KMS-11 (cell line): Measurements from ENCODE around the gene MS4A12.

Source experiments
- H2AFZ ChIP-seq: fragments of 200-600 bp; sonication (generic); 2 replicates; pipeline ENCODE4 v1.6.1; 2016; ENCODE audit warnings: antibody characterized with exemption, mixed run types, low read depth
- H3K27ac ChIP-seq: fragments of 200-600 bp; sonication (generic); 2 replicates; pipeline ENCODE4 v1.6.1; 2016; ENCODE audit warnings: mild to moderate bottlenecking, mixed run types
- H3K27me3 ChIP-seq: fragments of 200-600 bp; sonication (generic); 2 replicates; pipeline ENCODE4 v1.6.1; 2017; ENCODE audit warnings: mild to moderate bottlenecking, low read depth, mixed run types, moderate library complexity; ENCODE audit not compliant: insufficient read depth
- H3K36me3 ChIP-seq: fragments of 200-600 bp; sonication (generic); 2 replicates; pipeline ENCODE4 v1.6.1; 2017; ENCODE audit warnings: mild to moderate bottlenecking, mixed run types; ENCODE audit not compliant: insufficient read depth
- H3K4me1 ChIP-seq: fragments of 200-600 bp; sonication (generic); 2 replicates; pipeline ENCODE4 v1.6.1; 2016; ENCODE audit warnings: mild to moderate bottlenecking, low read depth, mixed run types; ENCODE audit not compliant: poor library complexity, severe bottlenecking
- H3K4me2 ChIP-seq: fragments of 200-600 bp; sonication (generic); 2 replicates; pipeline ENCODE4 v1.7.0; 2016; ENCODE audit warnings: mild to moderate bottlenecking, mixed run types
- H3K4me3 ChIP-seq: fragments of 200-600 bp; sonication (generic); IDR thresholded peaks from 2 replicates; pipeline ENCODE4 v1.6.1; 2017; ENCODE audit warnings: low read depth, low read length, mixed read lengths; ENCODE audit not compliant: insufficient read depth
- H3K79me2 ChIP-seq: fragments of 200-600 bp; sonication (generic); 2 replicates; pipeline ENCODE4 v1.6.1; 2016; ENCODE audit warnings: low read depth, mixed run types; ENCODE audit not compliant: insufficient read depth
- H3K9ac ChIP-seq: fragments of 200-600 bp; sonication (generic); 2 replicates; pipeline ENCODE4 v1.6.1; 2016; ENCODE audit warnings: mild to moderate bottlenecking, mixed run types
- H4K20me1 ChIP-seq: fragments of 200-600 bp; sonication (generic); 2 replicates; pipeline ENCODE4 v1.6.1; 2016; ENCODE audit warnings: mild to moderate bottlenecking, mixed run types; ENCODE audit not compliant: insufficient read depth
- TF ChIP-seq, protein P1 (sequence below): fragments of 200-600 bp; sonication (generic); conservative IDR thresholded peaks from 2 replicates; pipeline ENCODE4 v1.6.1; 2017; ENCODE audit warnings: low read depth, mild to moderate bottlenecking, antibody characterized with exemption, low read length, moderate library complexity, mixed read lengths

The MS4A12 gene

DNA sequence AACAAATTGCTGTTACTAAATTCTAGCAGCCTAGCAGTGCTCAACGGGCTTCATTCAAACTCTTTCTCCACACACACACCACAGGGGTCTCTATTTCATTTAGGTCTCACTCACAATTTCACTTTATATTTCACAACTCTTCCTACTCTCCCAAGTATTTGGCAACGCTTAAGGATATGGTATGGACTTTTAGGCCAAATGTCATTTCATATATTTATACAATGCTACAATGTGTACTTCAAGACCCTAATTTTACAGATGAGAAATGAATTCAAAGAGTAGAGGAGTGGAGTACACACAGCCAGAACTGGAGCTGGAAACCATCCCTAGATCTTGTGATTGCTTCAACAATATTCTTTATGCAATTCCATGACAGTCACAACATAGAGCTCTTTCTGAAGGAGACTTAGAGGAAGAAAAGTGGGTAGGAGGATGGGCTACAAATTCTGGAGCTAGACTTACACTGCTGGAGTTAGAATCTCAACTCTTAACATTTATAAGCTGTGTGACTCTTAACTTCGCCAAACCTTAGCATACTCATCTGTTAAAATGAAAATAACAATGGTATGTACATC lies 20.2 kb downstream of the MS4A12 start:
- no peaks in the 10 kb centered on the region for H3K79me2 ChIP-seq
- no peaks in the 10 kb centered on the region for H3K27me3 ChIP-seq
- no peak overlapping the region for H3K4me3 ChIP-seq
- no peaks in the 10 kb centered on the region for H4K20me1 ChIP-seq
- H3K4me2 ChIP-seq: no peak overlapping the region
- H3K9ac ChIP-seq: no peak overlapping the region
- H3K36me3 ChIP-seq: no peaks in the 10 kb centered on the region
- TF ChIP-seq, protein P1, sequence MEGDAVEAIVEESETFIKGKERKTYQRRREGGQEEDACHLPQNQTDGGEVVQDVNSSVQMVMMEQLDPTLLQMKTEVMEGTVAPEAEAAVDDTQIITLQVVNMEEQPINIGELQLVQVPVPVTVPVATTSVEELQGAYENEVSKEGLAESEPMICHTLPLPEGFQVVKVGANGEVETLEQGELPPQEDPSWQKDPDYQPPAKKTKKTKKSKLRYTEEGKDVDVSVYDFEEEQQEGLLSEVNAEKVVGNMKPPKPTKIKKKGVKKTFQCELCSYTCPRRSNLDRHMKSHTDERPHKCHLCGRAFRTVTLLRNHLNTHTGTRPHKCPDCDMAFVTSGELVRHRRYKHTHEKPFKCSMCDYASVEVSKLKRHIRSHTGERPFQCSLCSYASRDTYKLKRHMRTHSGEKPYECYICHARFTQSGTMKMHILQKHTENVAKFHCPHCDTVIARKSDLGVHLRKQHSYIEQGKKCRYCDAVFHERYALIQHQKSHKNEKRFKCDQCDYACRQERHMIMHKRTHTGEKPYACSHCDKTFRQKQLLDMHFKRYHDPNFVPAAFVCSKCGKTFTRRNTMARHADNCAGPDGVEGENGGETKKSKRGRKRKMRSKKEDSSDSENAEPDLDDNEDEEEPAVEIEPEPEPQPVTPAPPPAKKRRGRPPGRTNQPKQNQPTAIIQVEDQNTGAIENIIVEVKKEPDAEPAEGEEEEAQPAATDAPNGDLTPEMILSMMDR: no peak
- H2AFZ ChIP-seq: no peak overlapping the region
- no peaks in the 10 kb centered on the region for H3K4me1 ChIP-seq
- H3K27ac ChIP-seq: no peak overlapping the region

DNA sequence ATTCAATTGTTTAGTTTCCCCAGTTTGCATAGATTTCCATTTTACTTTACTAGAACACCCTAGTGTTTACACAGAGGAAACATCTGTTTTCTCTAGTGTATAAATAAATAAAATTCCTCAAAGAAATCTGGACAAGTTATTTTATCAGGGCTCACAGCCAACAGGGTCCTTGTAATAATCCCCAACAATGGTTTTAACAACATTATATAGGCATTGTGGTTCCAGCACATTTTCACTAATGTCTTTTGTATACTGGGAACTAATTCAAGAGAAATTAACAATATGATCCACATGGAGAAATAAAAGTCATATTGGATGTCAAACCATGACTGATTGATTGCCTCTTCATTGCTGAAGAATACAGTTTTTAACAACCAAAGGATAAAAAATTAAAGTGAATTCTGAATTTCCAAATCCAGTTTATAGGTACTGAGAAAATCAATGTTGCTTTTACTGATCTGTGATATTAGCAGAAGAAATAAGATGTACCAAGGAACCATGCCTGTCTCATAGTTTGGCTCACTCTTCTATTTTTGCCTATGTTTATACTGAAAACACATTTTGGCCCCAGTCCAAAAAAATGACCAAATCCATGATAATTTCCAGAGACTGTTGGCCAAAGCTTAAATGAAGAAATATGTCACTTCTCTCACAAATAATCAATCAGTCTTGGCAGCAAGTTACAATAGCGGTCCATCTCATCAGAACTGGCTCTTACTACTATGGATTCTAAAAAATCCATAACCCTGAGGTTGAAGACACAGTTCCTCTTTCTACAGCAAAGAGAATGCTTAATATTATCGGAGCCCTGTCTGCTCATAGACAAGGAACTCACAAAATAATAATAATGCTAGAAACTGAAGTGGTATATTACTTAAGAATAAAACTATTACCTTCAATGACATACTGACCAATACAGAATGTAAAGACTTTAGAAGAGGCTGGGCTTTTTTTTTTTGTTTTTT lies 21.2 kb downstream of the MS4A12 start:
- Histone ChIP-seq H3K36me3 (no peaks in the 10 kb centered on the region), H2AFZ (no peak overlapping the region), H3K4me3 (no peak overlapping the region), H3K4me1 (no peaks in the 10 kb centered on the region), H3K79me2 (no peaks in the 10 kb centered on the region), H4K20me1 (no peaks in the 10 kb centered on the region), H3K27me3 (no peaks in the 10 kb centered on the region), H3K27ac (no peak overlapping the region), H3K9ac (no peak overlapping the region), H3K4me2 (no peak overlapping the region)
- TF ChIP-seq, protein P1: no peak

DNA sequence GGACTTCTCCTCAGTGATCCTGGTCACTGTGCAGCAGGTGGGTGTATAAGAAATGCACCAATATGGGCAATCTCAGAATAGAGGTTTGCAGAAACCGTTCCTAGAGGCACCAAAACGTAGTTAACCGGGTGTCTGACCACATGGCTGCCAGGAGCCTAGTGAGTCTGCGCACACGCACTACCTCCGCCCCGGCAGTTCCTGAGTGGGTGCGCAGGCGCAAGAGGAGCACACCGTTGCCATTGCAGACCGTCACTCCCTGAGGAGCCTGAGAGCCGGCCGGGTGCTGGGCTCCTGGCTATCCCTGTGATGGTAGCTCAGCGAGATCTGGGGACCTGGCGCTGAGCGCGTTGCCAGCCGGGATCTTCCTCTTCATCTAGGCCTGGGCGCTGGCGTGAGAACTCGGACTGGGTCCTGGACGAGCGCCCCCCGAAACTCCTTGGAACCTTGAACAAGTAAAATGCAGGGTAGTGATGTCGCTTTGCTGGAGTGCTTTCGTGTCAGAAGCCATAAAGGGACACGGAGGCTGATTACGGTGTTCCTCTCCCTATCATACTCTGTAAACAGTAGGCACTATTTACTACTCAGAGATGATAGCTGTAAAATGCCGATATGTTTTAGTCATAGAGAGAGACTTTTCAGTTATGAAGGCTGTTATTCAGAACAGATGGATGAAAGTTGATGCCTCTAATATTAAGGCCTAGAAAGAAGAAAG lies 22.7 kb downstream of the MS4A12 start, which contains the start of gene MS4A13:
TSS of gene MS4A13 (plus strand) at position 249 of the 712 bp plus-strand sequence. CDS start 2,692 bp downstream, outside the sequence.
- no peaks in the 10 kb centered on the region for H3K4me1 ChIP-seq
- no peak within 1 kb of the TSS for H3K27ac ChIP-seq
- no peak within 1 kb of the TSS for H2AFZ ChIP-seq

GRCh38 chr11:60528465-60528864 lies 35.9 kb downstream of the MS4A12 start:
- Histone ChIP-seq H3K4me1 (no peaks in the 10 kb centered on the region), H3K9ac (no peak overlapping the region), H3K27ac (no peak overlapping the region), H3K27me3 (no peaks in the 10 kb centered on the region), H2AFZ (no peak overlapping the region), H3K79me2 (no peaks in the 10 kb centered on the region), H3K36me3 (no peaks in the 10 kb centered on the region), H4K20me1 (no peaks in the 10 kb centered on the region), H3K4me3 (no peak overlapping the region), H3K4me2 (no peak overlapping the region)
- TF ChIP-seq, protein P1: no peak

More for the DNA sequence above, 22.7 kb downstream of the MS4A12 start, which contains the start of gene MS4A13:
- no peaks in the 10 kb centered on the region for H3K27me3 ChIP-seq
- TF ChIP-seq, protein P1: no peak
- H3K4me2 ChIP-seq: no peak within 1 kb of the TSS
- no peaks in the 10 kb centered on the region for H3K79me2 ChIP-seq
- H3K9ac ChIP-seq: no peak within 1 kb of the TSS
- no peaks in the 10 kb centered on the region for H4K20me1 ChIP-seq
- H3K36me3 ChIP-seq: no peaks in the 10 kb centered on the region
- no peak within 1 kb of the TSS for H3K4me3 ChIP-seq
